ENCODE measurements around the gene ZNF511.

The ZNF511 gene

DNA sequence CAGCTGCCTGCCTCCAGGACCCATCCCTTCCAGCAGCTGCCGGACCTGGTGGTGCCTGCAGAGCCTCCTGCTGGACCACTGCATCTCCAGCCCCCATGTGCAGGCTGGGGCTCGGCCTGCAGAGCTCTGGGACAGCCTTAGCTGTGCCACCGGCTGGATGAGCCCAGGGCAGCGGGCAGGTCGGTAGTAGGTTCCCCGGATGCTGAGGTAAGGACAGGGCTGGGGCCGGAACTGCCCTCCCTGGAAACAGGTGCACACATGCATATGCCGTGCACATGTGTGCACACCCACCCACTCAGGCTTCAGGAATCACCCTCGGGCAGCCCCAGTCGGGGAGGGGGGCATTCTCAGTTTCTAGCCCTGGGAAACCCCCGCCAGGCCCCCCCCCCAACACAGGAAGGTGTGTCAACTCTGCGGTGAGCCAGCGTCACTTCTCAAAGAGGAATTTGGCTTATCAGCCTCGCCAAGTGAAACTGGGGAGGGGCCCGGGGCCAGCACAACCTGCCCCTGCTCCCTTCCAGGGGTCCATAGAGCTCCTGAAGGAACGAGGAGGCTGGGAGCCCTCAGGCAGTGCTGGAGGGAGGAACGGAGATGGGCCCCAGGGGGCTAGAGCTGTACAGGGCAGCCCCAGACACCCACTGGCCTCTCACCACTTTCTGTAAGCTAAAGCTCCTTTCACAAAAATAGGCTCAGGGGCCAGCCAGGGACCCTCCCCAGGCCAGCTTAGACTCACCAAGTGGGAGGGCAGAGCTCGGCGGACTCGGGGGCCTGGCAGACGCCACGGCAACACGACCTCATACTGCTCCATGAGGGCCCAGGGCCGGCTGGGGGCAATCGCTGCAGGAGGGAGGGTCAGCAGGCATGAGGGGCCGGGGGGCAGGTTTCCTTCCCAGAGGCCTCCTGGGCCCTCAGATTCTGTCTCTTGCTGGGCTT, 33.7 kb upstream of the ZNF511 start:
- DNase-seq: no peak

DNA sequence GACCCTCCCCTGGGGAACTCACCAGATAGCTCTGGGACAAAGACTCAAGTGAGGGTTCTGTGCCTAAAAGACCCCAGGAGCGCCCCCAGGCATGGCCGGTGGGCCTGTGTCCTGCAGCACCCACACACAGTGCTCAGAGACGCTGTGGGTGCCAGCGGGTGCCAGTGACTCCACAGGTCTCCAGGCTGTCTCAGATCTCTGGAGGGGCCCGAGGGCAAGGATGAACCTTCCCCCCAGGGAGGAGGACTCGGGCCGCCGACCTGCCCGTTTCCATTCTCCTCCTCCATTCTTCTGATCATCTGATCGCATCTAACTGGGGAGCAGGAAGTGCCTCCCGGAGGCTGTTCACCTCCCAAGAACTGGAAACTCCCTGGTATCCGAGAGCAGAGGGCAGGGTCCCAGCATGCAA, 33.0 kb upstream of the ZNF511 start:
- DNase-seq: no peak

DNA sequence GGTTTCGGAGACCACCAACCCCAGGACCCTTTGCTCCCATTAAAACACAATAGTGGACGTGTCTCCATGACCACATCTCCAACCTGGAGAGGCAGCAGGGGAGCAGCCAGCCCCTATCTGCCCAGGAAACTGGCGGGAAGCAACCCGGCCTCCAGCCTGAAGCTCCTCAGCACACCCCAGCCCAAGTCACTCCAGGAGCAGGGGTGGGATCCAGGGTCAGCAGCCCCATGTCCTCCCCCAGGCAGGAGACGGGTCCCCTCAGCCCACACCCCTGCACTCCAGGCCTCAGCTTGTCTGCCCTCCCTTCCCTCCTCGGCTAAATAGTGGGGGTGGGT, 32.6 kb upstream of the ZNF511 start:
- no peak for DNase-seq

DNA sequence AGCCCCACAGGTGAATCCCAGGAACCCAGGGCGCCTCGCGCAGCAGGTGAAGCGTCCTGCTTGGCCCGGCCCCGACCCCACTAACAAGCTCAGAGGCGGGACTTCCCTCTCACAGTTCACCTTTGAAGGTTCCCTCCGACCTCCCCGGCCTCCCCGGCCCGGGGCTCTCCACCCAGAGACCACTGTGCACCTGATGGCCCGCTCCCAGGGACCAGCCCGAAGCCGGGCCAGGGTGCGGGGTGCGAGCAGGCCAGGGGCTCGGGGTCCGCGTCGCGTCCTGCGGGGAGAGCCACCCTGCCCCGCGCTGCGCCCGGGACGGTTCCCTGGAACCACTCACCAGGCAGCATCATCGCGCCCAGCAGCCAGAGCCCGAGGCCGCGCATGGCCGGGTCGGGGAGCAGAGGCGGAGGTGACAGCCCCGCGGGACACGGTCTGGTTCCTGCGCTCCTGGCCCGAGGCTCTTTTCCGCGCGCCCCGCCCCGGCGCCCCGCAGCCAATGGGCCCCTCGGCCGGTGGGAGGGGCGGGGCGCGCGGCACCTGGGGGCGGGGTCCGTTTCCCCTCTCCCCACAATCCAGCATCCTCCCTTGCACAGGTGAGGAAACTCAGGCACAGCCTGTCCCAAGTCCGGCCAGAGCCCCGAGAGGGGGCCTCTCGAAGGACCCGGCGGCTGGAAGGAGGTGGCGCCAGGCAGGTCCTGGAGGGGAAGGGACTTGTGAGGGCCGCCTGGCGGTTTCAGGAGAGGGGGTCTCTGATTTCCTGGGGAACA, 32.1 kb upstream of the ZNF511 start, which contains the start of gene ADAM8:
TSS of gene ADAM8 (minus strand) at position 434 of the 767 bp plus-strand sequence. CDS start at position 383, 51 bp downstream.
- DNase-seq: no peak

DNA sequence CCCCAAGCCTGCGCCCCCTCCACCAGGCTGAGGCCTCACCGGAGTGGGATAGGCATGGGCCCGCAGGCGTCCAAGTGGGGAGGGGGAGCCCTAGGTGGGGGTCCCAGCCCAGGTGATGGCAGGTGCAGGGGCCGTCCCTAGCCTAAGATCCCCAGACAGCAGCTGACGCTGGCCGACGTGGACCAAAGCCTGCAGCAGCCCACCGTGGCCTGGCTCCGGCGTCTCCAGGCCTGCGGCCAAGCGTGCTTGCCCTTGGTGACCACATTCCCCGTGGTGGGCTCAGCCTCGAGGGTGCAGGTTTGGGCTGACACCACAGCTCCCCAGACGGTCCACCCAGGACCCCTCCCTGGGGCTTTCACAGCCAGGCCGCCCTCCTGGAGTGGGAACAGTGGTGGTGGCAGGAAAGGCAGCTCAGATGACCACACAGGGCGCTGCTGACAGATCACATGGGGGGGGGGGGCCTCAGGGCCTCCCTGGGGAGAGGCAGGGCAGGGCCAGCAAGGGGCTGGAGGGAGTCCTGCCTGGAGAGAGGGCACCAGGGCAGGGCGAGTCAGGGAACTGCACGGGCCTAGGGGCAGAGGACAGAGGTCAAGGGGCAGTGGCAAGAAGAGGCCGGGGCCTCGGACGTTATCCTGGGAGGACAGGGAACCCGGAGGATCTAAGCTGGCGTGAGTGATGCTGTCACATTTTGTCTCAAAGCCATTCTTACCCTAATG, 31.3 kb upstream of the ZNF511 start:
- DNase-seq: no peak

DNA sequence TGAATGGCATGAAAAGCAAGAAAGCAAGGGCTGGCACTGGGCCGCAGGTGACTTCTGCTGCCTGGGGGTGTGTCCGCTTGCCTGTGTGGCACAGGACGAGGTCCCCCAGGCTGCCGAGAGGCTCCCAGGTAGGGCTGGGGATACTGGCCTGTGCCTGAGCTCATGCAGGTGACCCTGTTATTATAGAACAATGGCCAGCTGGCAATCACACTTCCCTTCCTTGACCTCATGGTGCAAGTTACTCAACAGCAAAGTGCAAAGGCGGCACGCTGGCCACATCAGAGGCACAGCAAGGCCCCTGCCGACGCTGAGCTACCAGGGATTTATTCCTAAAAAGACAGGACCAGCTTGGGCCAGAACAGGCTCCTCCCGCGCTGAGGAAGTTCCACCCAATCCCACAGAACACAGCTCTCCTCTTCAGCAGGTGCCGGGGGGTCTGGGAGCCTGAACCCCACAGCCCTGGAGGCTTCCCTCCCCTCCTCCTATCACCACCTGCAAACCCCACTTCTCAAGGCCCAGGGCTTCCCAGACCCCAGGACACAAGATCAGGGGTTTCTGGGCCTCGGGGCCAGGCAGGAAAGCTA, 30.6 kb upstream of the ZNF511 start:
- no peak for DNase-seq

DNA sequence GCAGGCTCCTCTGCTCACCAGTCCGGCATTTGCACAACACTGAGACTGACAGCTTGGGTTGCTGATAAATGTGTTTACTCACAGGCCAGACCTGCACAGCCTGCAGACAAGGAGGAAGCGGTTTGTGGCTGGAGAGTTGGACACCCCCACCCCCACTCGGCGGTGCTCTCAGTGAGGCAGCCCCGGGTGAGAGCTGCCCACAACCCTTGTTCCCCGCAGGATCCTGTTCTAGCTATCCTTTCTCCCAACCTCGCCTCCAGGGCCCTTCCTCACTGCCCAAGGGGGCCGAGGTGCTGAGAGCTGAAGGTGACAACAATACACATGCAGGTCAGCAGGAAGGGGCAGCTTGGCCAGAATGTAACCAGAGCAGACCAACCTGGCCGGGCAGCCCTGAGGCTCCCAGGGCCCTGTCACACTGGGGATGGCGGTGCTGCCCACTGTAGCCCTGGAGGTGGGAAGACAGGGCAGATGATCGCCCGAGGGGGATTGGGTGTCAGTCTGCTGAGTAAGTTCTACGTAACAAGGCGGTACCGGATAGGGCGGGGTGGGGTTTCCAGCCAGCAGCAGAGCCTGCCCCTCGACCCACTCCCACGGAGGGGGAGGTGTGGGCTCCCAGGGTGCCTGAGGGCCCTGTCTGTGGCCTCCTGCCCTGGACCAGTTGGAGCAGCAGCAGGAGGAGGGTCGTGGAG, 30.0 kb upstream of the ZNF511 start:
- no peak for DNase-seq

DNA sequence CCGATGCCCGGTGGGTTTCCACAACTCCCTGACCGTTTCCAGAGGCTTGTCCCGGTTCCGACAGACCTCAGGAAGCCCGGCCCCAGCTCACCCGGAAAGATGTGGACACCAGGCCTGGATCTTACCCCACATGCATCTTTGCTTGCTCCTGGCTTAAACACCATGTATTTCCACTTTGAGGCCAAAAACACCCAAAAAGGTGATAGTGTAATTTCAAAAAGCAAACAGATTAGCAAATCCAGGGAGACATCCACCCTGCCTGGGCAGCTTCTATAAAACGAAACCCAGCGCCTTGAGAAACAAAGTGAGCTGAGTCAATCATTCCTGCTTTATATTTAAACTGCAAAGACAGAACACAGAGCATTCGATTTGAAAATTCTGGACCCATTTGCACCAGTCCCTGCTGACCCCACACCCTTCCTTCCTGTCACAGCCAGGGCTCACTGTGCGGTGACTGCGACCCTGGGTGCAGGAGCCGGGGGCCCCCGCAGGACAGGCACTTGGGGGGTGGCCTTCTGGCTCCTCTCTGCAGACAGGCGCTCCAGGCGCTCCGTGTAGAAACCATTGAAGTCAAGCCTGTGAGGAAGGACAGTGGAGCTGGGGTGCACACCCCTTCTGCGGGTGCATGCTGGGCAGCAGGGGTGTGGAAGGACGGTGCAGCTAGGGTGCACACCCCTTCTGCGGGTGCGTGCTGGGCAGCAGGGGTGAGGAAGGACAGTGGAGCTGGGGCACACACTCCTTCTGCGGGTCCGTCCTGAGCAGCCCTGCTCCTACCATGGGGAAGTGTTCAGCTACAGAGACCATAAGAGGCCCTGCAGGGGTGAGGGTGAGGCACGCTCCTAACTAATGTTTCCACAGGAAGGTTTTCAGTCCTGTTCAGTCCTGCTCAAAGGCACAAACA, 29.1 kb upstream of the ZNF511 start:
- no peak for DNase-seq

DNA sequence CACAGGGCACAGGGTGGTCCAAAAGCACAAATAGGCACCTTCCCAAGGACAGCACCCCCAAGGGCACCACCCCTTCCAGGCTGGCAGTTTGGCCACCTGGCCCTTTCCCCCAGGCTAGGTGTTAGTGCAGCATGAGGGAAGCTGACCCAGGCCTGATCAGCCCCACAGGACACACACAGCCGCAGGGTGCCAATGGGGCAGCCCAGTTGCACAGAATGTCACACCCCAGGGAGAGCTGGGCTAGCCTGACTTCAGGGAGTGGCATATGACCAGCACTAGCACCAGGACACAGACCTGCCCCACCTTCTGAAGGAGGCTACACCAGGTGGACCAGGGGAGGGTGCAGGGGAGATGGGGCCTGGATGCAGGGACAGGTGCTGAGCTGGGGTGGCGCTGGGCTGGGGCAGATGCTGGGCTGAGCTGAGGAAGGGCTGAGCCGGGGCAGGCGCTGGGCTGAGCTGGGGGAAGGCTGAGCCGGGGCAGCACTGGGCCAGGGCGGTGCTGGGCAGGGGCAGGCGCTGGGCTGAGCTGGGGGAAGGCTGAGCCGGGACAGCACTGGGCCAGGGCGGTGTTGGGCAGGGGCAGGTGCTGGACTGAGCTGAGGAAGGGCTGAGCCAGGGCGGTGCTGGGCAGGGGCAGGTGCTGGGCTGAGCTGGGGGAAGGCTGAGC, 28.2 kb upstream of the ZNF511 start:
- DNase-seq: no peak

DNA sequence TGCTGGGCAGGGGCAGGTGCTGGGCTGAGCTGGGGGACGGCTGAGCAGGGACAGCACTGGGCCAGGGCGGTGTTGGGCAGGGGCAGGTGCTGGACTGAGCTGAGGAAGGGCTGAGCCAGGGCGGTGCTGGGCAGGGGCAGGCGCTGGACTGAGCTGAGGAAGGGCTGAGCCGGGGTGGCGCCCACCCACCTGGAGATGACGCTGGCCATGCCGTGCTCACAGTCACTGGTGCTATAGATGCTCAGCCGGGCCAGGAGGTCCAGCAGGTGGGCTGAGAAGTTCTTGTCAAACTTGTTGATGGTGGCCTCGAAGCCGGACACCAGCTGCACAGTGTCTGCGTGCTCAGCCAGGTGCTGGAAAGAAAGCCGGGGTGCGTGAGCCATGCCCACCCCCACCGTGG, 27.6 kb upstream of the ZNF511 start:
- DNase-seq: no peak

DNA sequence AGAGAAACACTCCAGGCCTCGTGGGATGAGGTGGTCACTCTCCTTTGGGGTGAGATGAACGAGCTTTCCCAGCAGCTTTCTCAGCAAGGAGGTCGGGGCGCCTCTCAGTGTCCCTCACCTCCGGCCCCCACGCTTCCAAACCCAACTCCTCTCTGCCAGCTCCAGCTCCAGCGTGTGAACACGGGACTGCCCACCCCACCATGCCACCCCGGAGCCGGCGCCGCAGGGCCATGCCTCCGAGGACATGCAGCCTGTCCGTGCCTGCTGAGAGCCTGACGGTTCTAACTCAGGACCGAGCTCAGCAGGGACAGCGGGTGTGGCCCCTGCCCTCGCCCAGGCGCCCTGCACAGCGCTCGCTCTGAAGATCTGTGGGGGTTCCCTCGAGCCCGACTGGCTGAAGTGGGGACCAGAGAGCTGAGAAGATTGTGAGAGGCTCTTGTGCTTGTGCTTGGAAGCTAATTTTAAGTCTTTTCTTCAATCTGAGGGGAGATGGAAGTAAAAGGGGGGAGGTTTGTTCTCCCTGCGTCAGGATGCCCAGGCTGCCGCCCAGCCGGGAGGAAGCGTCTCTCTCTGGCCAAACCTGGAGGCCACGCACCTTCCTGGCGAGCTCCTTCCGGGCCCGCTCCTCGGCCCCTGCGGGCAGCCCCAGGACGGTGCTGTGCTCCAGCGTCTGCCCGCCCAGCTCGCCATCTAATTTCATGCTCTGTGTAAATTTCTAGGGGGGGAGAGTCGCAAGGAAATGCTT, 26.9 kb upstream of the ZNF511 start:
- DNase-seq: no peak

DNA sequence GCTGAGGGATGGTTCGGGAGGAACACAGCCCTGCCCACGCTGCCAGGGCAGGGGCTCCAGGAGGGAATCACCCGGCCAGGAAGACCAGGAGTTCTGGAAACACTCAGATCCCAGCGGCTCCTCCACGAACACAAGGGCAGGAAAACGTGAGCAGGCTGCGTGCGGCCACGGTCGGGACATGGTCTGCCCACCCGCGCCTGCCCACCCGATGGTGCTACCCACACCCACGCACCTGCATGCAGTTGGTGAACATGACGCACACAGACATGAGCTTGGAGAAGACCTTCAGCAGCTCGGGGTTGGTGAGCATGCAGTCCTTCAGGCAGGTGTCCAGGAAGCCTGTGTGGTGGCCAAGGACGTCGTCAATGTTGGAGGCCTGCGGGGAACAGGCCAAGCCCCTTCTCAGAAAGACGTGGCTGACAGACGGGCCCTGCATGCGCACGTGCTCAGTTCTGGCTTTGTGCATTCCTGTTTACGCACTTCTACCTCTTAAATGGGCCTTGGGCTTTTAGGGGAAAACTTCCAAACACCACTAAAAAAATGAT, 25.8 kb upstream of the ZNF511 start:
- DNase-seq: no peak

DNA sequence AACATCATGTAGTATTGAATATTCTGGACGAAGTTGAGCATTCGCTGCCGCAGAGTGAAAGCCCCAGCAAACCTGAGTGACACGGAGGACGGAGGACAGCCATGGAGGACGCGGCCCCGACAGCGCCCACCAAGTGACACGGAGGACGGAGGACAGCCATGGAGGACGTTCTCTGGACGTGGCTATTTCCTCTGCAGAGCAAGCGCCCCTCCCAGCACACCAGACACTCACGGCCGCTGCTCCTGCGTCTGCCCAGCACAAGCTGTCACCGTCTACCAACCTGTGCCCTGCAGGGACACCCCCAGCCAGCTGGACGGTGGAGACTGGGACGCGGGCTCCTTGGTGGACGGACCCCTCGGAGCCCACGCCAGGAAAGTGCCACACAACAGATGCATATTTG, 24.8 kb upstream of the ZNF511 start:
- no peak for DNase-seq

DNA sequence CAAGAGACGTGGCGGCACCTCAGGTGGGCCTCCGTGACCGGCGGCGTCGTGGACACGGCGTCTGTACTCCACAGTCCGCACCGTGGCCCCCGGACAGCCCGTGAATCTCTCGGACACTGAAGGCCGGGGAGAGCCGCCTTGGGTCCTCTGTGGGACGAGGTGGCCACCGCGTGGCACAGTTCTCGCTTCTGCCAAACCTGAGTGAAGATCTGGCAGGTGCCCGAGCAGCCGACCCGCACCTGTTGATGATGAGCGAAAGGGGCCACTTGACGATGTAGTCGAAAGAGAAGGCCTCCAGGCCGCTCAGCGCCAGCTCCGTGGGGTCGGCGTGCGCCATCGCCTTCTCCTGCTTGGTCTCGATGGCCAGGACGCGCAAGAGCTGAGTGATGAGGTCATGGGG, 23.5 kb upstream of the ZNF511 start:
- no peak for DNase-seq

DNA sequence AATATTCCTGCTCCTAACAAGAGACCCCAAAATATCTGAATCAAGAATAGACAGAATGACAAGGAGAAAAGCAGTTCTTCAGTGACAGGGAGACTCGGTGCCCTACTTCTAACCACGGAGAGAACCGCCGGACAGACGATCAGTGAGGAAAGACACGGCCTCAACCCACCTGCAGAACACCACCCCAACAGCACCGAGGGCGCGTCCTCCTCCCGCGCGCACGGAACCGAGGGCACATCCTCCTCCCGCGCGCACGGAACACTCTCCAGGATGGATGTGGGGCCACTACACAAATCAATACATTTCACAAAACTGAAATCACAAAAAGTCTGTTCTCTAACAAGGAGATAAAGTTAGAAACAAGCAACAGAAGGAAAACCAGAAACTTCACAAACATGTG, 22.3 kb upstream of the ZNF511 start:
- no peak for DNase-seq

DNA sequence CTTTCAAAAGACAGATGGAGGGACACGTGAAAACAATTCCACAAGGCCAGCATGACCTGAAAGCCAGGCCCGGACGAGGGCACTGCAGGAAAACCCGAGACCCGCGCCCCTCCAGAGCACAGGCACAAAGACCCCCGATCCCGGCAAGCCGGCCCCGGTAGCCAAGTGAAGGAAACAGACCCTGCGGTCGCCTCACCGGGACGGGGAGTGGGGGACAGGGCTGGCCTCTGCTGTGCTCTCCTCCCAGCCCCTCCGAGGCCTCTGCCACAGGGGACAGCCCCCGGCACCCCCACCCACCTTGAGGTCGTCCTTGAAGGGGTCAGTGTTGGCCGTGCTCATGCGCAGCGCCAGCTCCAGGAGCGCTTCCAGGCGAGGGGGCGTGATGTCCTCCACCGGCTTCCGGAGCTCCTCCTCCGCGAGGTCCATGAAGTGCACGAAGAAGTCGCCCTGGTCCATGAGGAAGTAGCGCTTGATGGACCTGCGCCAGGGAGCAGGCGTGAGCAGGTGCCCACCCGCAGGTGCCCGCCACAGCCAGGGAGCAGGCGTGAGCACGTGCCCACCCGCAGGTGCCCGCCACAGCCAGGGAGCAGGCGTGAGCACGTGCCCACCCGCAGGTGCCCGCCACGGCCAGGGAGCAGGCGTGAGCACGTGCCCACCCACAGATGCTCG, 20.7 kb upstream of the ZNF511 start:
- no peak for DNase-seq

DNA sequence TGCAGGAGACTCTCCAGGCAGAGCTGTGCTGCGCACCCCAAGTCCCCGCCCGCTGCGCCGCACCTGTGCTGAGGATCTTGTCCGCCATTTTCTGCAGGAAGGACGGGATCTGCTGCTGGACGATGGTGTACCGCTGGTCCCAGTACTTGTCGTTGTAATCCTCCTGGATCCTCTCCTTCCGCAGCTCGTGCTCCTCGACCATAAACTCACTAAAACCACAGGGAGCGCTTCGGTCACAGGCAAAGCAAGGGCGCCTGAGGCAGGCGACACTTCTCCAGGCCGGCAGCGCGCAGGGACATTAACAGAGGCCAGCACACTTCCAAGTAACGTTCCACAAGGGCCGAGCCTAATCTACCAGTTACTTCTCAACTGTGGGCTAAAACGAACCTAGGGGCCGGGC, 19.0 kb upstream of the ZNF511 start:
- no peak for DNase-seq

DNA sequence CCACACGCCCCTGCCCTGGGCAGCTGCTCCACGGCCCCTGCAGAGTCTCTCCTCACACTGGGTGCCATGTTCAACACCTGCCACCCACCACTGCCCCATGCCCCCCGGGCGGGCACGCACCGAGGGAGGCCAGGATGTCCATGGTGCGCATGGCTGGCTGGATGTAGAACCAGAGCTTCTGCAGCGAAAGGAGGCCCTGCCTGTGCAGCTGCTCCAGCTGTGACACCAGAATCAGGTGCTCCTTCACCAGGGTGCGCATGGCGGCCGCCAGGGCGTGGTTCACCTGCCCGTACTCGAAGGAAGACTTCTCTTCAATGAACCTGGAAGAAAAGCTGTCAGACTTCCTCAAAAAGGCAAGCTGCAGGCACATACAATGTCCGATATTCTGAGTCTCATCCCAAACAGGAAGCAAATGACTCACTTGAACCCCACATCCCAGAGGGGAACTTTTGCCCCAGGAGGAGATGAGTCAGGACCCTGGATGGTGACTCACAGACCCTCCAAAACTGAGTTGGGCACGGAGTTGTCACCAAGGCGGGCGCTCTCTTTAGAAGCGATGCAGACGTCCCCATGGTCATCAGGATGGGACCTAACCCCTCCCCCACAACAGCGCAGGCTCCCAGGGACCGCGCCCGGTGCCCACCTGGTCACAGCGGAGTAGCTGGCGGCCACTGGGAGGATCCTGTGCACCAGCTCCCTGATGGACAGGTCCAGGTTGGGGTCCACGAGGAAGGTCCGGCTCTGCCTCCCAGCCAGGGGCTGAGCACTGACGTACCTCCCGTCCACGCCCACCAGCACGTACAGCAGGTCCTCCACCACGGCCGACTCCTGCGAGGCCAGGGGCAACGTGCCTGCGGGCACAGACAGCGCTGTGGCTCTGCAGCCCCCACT, 15.6 kb upstream of the ZNF511 start:
- DNase-seq: no peak
